Measurements from ENCODE around the gene VTI1A.

GRCh38 chr10:112767156-112767555 lies 320.1 kb downstream of the VTI1A start:
- no peak for TF ChIP-seq POLR2A (IDR thresholded peaks at IDR 0.05)
- no peak for TF ChIP-seq CTCF (IDR thresholded peaks at IDR 0.05)
